HL-60 (cell line): ENCODE results near the gene NEK9.

Experiments used
- DNase-seq, 2 experiments: peaks; one replicate each; pipeline ENCODE4 v3.0.0-alpha.2; 2010 to 2020; ENCODE audit warnings: low read depth in 1 of 2, low spot score in 1 of 2
- H3K27ac ChIP-seq: fragments of 250-450 bp; sonication (Bioruptor Pico); replicated peaks from 2 replicates; pipeline ENCODE4 v1.5.1; 2020; ENCODE audit warnings: mild to moderate bottlenecking, moderate library complexity
- H3K27me3 ChIP-seq: fragments of 250-450 bp; sonication (Bioruptor Pico); 2 replicates; pipeline ENCODE4 v1.5.1; 2021; ENCODE audit warnings: mild to moderate bottlenecking, moderate library complexity; ENCODE audit not compliant: insufficient read depth, poor library complexity, severe bottlenecking
- H3K4me3 ChIP-seq: replicated peaks from 2 replicates; pipeline ENCODE4 v1.5.1; 2011; ENCODE audit warnings: mild to moderate bottlenecking, control low read depth, low read length; ENCODE audit not compliant: insufficient read depth
- GABPA ChIP-seq: IDR thresholded peaks from 2 replicates; pipeline ENCODE4 v1.6.1; 2012; ENCODE audit warnings: low read depth
- POLR2AphosphoS5 ChIP-seq: IDR thresholded peaks from 2 replicates; pipeline ENCODE4 v1.6.1; 2012; ENCODE audit warnings: low read depth
- SPI1 ChIP-seq: IDR thresholded peaks from 2 replicates; pipeline ENCODE4 v1.6.1; 2012; ENCODE audit warnings: low read depth, mild to moderate bottlenecking, borderline replicate concordance
- TF ChIP-seq, protein P1 (sequence below): IDR thresholded peaks from 2 replicates; pipeline ENCODE4 v1.6.1; 2012; ENCODE audit warnings: low read depth; ENCODE audit not compliant: insufficient replicate concordance
- TF ChIP-seq, protein P2 (sequence below): IDR thresholded peaks from one replicate; pipeline ENCODE4 v1.5.1; 2011; ENCODE audit warnings: low read length, control low read depth, inconsistent platforms; ENCODE audit not compliant: insufficient read depth

Gene NEK9

DNA sequence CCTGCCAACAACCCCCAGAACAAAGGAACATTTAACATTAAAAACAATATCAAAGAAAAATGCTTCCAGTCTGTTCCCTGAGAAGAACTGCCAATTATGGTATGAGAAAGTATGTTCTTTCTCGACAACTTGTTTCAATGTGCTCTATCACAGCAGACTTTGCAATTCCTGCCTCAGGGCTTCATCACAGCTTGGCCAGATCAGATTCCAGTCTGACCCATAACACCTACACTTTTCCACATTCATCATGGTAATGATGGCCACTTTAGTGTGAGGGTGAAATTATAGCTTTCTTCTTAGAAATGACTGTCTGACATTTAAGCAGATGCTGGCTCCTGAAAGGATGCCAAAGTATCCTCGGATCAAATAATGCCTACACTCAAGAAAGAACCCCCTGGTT lies 17.0 kb downstream of the NEK9 start:
- H3K27me3 ChIP-seq = no peaks in the 10 kb centered on the region
- TF ChIP-seq, protein P1, sequence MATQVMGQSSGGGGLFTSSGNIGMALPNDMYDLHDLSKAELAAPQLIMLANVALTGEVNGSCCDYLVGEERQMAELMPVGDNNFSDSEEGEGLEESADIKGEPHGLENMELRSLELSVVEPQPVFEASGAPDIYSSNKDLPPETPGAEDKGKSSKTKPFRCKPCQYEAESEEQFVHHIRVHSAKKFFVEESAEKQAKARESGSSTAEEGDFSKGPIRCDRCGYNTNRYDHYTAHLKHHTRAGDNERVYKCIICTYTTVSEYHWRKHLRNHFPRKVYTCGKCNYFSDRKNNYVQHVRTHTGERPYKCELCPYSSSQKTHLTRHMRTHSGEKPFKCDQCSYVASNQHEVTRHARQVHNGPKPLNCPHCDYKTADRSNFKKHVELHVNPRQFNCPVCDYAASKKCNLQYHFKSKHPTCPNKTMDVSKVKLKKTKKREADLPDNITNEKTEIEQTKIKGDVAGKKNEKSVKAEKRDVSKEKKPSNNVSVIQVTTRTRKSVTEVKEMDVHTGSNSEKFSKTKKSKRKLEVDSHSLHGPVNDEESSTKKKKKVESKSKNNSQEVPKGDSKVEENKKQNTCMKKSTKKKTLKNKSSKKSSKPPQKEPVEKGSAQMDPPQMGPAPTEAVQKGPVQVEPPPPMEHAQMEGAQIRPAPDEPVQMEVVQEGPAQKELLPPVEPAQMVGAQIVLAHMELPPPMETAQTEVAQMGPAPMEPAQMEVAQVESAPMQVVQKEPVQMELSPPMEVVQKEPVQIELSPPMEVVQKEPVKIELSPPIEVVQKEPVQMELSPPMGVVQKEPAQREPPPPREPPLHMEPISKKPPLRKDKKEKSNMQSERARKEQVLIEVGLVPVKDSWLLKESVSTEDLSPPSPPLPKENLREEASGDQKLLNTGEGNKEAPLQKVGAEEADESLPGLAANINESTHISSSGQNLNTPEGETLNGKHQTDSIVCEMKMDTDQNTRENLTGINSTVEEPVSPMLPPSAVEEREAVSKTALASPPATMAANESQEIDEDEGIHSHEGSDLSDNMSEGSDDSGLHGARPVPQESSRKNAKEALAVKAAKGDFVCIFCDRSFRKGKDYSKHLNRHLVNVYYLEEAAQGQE = no peak
- TF ChIP-seq, protein P2, sequence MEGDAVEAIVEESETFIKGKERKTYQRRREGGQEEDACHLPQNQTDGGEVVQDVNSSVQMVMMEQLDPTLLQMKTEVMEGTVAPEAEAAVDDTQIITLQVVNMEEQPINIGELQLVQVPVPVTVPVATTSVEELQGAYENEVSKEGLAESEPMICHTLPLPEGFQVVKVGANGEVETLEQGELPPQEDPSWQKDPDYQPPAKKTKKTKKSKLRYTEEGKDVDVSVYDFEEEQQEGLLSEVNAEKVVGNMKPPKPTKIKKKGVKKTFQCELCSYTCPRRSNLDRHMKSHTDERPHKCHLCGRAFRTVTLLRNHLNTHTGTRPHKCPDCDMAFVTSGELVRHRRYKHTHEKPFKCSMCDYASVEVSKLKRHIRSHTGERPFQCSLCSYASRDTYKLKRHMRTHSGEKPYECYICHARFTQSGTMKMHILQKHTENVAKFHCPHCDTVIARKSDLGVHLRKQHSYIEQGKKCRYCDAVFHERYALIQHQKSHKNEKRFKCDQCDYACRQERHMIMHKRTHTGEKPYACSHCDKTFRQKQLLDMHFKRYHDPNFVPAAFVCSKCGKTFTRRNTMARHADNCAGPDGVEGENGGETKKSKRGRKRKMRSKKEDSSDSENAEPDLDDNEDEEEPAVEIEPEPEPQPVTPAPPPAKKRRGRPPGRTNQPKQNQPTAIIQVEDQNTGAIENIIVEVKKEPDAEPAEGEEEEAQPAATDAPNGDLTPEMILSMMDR = no peak
- TF ChIP-seq POLR2AphosphoS5 (no peak), GABPA (no peak), SPI1 (no peak)
- H3K27ac ChIP-seq = no peak overlapping the region
- H3K4me3 ChIP-seq = no peak overlapping the region
- no peak for DNase-seq

DNA sequence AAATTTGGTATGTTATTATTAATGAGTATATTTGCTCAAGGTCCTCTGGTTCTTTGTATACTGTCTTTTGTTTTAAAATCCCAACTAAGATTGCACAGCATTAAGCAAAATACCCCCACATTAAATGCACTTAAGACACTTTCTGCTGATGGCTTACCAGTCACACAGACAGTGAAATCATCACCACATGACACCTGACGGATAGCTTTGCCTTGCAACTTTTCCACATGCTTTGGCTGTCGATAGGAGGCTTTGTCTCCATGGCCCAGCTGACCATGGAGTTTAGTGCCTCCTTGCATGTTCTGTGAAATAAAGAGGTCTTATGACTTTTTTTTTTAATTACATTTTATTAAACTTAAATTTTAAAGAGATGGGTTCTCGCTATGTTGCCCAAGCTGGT lies 19.7 kb downstream of the NEK9 start:
- no peak overlapping the region for H3K4me3 ChIP-seq
- no peak overlapping the region for H3K27ac ChIP-seq
- no peaks in the 10 kb centered on the region for H3K27me3 ChIP-seq
- no peak for DNase-seq
- TF ChIP-seq, protein P2 = no peak
- no peak for TF ChIP-seq SPI1
- no peak for TF ChIP-seq GABPA
- TF ChIP-seq, protein P1 = no peak
- TF ChIP-seq POLR2AphosphoS5 = no peak

DNA sequence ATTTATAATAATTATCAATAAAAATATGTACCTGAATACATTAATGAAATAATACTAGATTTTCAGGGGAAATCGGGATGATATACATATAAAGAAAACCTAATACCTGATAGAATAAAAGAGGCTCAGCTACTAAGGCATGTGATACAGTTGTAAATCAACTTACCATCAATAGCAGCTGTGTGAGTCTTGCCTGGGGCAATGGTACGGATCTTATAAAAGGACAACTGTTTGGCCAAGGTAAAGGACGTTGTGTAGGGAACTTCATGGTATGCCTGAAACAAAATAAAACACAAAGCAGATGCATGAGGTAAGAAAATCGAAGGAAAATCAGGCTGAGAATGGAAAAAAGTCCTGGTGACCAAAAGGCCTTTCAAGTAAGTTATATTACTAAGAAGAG lies 25.4 kb downstream of the NEK9 start:
- no peak overlapping the region for H3K4me3 ChIP-seq
- DNase-seq = no peak
- H3K27ac ChIP-seq = no peak overlapping the region
- no peaks in the 10 kb centered on the region for H3K27me3 ChIP-seq
- TF ChIP-seq POLR2AphosphoS5 (no peak), SPI1 (no peak), GABPA (no peak)
- TF ChIP-seq, protein P1 = no peak
- TF ChIP-seq, protein P2 = no peak
